H1 (cell line): ENCODE measurements around the gene DLG4. TPM values are rescaled to one million over a fixed set of nuclear protein-coding genes. Genes with fewer than 3 reads are reported as not detected.

Source experiments
- CTCF ChIA-PET: fragments of 300-600 bp; sonication (Branson Sonifier 250); formaldehyde crosslinking; loops from one replicate; lab custom pipeline; 2021; ENCODE audit not compliant: partially characterized antibody; lab: Charles Lee
- POLR2A ChIA-PET: fragments of 300-600 bp; sonication (Branson Sonifier 250); formaldehyde crosslinking; loops from one replicate; lab custom pipeline; 2021; ENCODE audit warnings: inconsistent platforms; ENCODE audit not compliant: partially characterized antibody; lab: Charles Lee
- DNase-seq, 2 experiments: peaks; one replicate each; pipeline versions ENCODE4 v3.0.0 to v3.0.0-alpha.2; 2010 to 2022; ENCODE audit warnings: low spot score in 2 of 2, low read depth in 1 of 2, mixed read lengths in 1 of 2
- FAIRE-seq: peaks from 2 replicates; lab custom pipeline; 2011; peaks lifted over from hg19 to GRCh38; lab: Jason Lieb, UNC
- H2AFZ ChIP-seq: 2 replicates; pipeline ENCODE4 v1.8.1; 2012; ENCODE audit warnings: low read length, inconsistent platforms
- H2AK5ac ChIP-seq: 2 replicates; pipeline ENCODE4 v1.6.1; 2013; ENCODE audit warnings: low read depth, low read length
- H2BK120ac ChIP-seq: replicated peaks from 2 replicates; pipeline ENCODE3; 2013; ENCODE audit warnings: low read depth, low read length, inconsistent platforms
- H2BK12ac ChIP-seq: 2 replicates; pipeline ENCODE4 v1.6.1; 2013; ENCODE audit warnings: low read depth, low read length
- H2BK15ac ChIP-seq: 2 replicates; pipeline ENCODE4 v1.6.1; 2013; ENCODE audit warnings: low read length
- H2BK20ac ChIP-seq: 2 replicates; pipeline ENCODE4 v1.6.1; 2013; ENCODE audit warnings: low read length
- H2BK5ac ChIP-seq: 2 replicates; pipeline ENCODE4 v1.6.1; 2013; ENCODE audit warnings: low read depth, low read length
- H3K14ac ChIP-seq: 2 replicates; pipeline ENCODE4 v1.6.1; 2013; ENCODE audit warnings: inconsistent platforms; ENCODE audit not compliant: insufficient read length
- H3K18ac ChIP-seq: 2 replicates; pipeline ENCODE4 v1.6.1; 2013; ENCODE audit warnings: low read length; ENCODE audit errors: extremely low read depth
- H3K23ac ChIP-seq: 2 replicates; pipeline ENCODE4 v1.6.1; 2013; ENCODE audit warnings: inconsistent platforms; ENCODE audit not compliant: insufficient read length
- H3K23me2 ChIP-seq: 2 replicates; pipeline ENCODE4 v1.6.1; 2013; ENCODE audit warnings: low read depth, low read length
- H3K27ac ChIP-seq: 2 replicates; pipeline ENCODE4 v1.6.1; 2011; ENCODE audit warnings: low read depth, low read length, inconsistent platforms
- H3K27me3 ChIP-seq, 4 experiments: replicated peaks in 1 of 4; 1 replicate in 1 of 4; 2 replicates in 3 of 4; pipeline versions ENCODE4 v1.6.1 to v1.8.1; 2011 to 2013; ENCODE audit warnings: low read length in 3 of 4, mild to moderate bottlenecking in 3 of 4, inconsistent platforms in 2 of 4, mixed read lengths in 2 of 4, moderate library complexity in 1 of 4; ENCODE audit not compliant: control insufficient read depth in 3 of 4, insufficient read depth in 3 of 4; ENCODE audit errors: extremely low read depth in 1 of 4
- H3K36me3 ChIP-seq, 4 experiments: 2 replicates each; pipeline versions ENCODE4 v1.6.1 to v1.8.1; 2011 to 2013; ENCODE audit warnings: mild to moderate bottlenecking in 4 of 4, low read length in 3 of 4, moderate library complexity in 2 of 4, control low read depth in 1 of 4, inconsistent platforms in 1 of 4; ENCODE audit not compliant: insufficient read depth in 4 of 4, control insufficient read depth in 2 of 4
- H3K4ac ChIP-seq: replicated peaks from 2 replicates; pipeline ENCODE3; 2013; ENCODE audit warnings: low read length, low read depth, mixed read lengths, inconsistent platforms; ENCODE audit not compliant: insufficient read length
- H3K4me1 ChIP-seq, 4 experiments: replicated peaks in 1 of 4; 1 replicate in 1 of 4; 2 replicates in 3 of 4; pipeline versions ENCODE4 v1.6.1 to v1.8.1; 2011 to 2013; ENCODE audit warnings: low read length in 3 of 4, inconsistent platforms in 2 of 4, mixed read lengths in 1 of 4; ENCODE audit not compliant: insufficient read depth in 4 of 4, control insufficient read depth in 3 of 4
- H3K4me2 ChIP-seq, 2 experiments: 2 replicates each; pipeline versions ENCODE4 v1.6.1 to v1.8.1; 2011 to 2013; ENCODE audit warnings: low read depth in 2 of 2, low read length in 2 of 2, control low read depth in 1 of 2, inconsistent platforms in 1 of 2, mild to moderate bottlenecking in 1 of 2; ENCODE audit not compliant: insufficient read depth in 1 of 2
- H3K4me3 ChIP-seq, 4 experiments: fragments of 200-600, 300-600 bp in 1 of 4; sonication (generic), shearing (Covaris generic), sonication (Bioruptor Twin) in 1 of 4; 2 replicates each; pipeline versions ENCODE4 v1.5.1 to v1.8.1; 2011 to 2016; ENCODE audit warnings: low read length in 4 of 4, low read depth in 3 of 4, control low read depth in 2 of 4, inconsistent platforms in 2 of 4, mild to moderate bottlenecking in 2 of 4, mixed read lengths in 1 of 4, moderate library complexity in 1 of 4; ENCODE audit not compliant: insufficient read depth in 2 of 4; ENCODE audit errors: extremely low read depth in 1 of 4
- H3K56ac ChIP-seq: replicated peaks from 2 replicates; pipeline ENCODE3; 2013; ENCODE audit warnings: low read depth, mild to moderate bottlenecking, mixed read lengths, low read length, inconsistent platforms; ENCODE audit not compliant: insufficient read length
- H3K79me1 ChIP-seq: 2 replicates; pipeline ENCODE4 v1.6.1; 2013; ENCODE audit warnings: low read depth, low read length, control low read depth
- H3K79me2 ChIP-seq, 2 experiments: 2 replicates each; pipeline versions ENCODE4 v1.6.1 to v1.8.1; 2012 to 2013; ENCODE audit warnings: low read length in 2 of 2, mild to moderate bottlenecking in 2 of 2, inconsistent platforms in 1 of 2; ENCODE audit not compliant: insufficient read depth in 2 of 2, control insufficient read depth in 1 of 2
- H3K9ac ChIP-seq, 4 experiments: replicated peaks in 1 of 4; 1 replicate in 1 of 4; 2 replicates in 3 of 4; pipeline versions ENCODE4 v1.6.1 to v1.8.1; 2011 to 2013; ENCODE audit warnings: low read depth in 3 of 4, low read length in 3 of 4, control low read depth in 2 of 4, mild to moderate bottlenecking in 2 of 4, moderate library complexity in 2 of 4, inconsistent platforms in 1 of 4; ENCODE audit errors: extremely low read depth in 1 of 4
- H3K9me3 ChIP-seq, 2 experiments: 2 replicates each; pipeline versions ENCODE4 v1.6.1 to v1.8.1; 2012 to 2013; ENCODE audit warnings: mild to moderate bottlenecking in 2 of 2, moderate library complexity in 2 of 2, control low read depth in 1 of 2, inconsistent platforms in 1 of 2, low read depth in 1 of 2, low read length in 1 of 2, mixed read lengths in 1 of 2; ENCODE audit not compliant: insufficient read depth in 2 of 2
- H4K20me1 ChIP-seq, 2 experiments: replicated peaks in 1 of 2; 2 replicates each; pipeline versions ENCODE3 to v1.8.1; 2011 to 2013; ENCODE audit warnings: inconsistent platforms in 2 of 2, low read length in 2 of 2, mild to moderate bottlenecking in 1 of 2; ENCODE audit not compliant: insufficient read depth in 2 of 2, control insufficient read depth in 1 of 2
- H4K5ac ChIP-seq: 2 replicates; pipeline ENCODE4 v1.6.1; 2013; ENCODE audit warnings: low read length, low read depth, mixed read lengths, inconsistent platforms; ENCODE audit not compliant: insufficient read length
- H4K8ac ChIP-seq: 2 replicates; pipeline ENCODE4 v1.8.0; 2013; ENCODE audit warnings: mild to moderate bottlenecking, moderate library complexity, low read length, inconsistent platforms; ENCODE audit not compliant: insufficient read depth; ENCODE audit errors: extremely low read depth
- H4K91ac ChIP-seq: replicated peaks from 2 replicates; pipeline ENCODE3; 2013; ENCODE audit warnings: low read length, mixed read lengths, inconsistent platforms; ENCODE audit not compliant: insufficient read length
- HDAC2 ChIP-seq, 2 experiments: fragments of 300-600 bp in 1 of 2; sonication (generic) in 1 of 2; IDR thresholded peaks; 2 replicates each; pipeline ENCODE4 v1.6.1; 2011 to 2012; ENCODE audit warnings: low read depth in 2 of 2, low read length in 2 of 2, mild to moderate bottlenecking in 2 of 2, moderate library complexity in 2 of 2, borderline replicate concordance in 1 of 2, inconsistent platforms in 1 of 2
- POLR2AphosphoS5 ChIP-seq: IDR thresholded peaks from 2 replicates; pipeline ENCODE4 v1.6.1; 2011; ENCODE audit warnings: low read depth, low read length
- WGBS, 2 experiments: shearing (Covaris generic) in 1 of 2; methylation state at CpG; one replicate each; pipeline versions ENCODE4 v1.1.6 to v1.1.7; 2013 to 2015; ENCODE audit warnings: low lambda C conversion rate in 2 of 2, mixed read lengths in 2 of 2, inconsistent platforms in 1 of 2, low coverage in 1 of 2, missing lambda C conversion rate in 1 of 2; ENCODE audit not compliant: insufficient replicate concordance in 2 of 2, insufficient coverage in 1 of 2, insufficient read length in 1 of 2; ENCODE audit errors: extremely low coverage in 1 of 2, missing lambda C conversion rate in 1 of 2; 5-methylcytosine and 5-hydroxymethylcytosine counted together
- polyA plus RNA-seq, 7 experiments: library from polyadenylated mRNA; depleted of rRNA in 3 of 7; stranded (reverse) in 5 of 7; unstranded in 2 of 7; fragments of >200 nt in 5 of 7; fragments of 200-250 nt in 2 of 7; gene quantifications; 1 replicate in 5 of 7; 2 replicates in 1 of 7; 4 replicates in 1 of 7; pipeline versions ENCODE4 v1.2.1 to v1.2.3, GENCODE V29; 2011 to 2013; ENCODE audit warnings: missing spikeins in 2 of 7, mixed read lengths in 2 of 7
- total RNA-seq: library from RNA; stranded (reverse); fragmentation: NEBNext Ultra II Directional; extraction: Animal tissue kit (Norgen Biotek cat#: 25700); gene quantifications from 2 replicates; pipeline ENCODE4 v1.2.1, GENCODE V29; 2021

DLG4 gene
- total and polyA plus RNA-seq, 2 of the 8 experiments (the other 6 are each of a cell fraction or from before 2014, with no cell fraction given) = 18.9 to 45.9 TPM

DNA sequence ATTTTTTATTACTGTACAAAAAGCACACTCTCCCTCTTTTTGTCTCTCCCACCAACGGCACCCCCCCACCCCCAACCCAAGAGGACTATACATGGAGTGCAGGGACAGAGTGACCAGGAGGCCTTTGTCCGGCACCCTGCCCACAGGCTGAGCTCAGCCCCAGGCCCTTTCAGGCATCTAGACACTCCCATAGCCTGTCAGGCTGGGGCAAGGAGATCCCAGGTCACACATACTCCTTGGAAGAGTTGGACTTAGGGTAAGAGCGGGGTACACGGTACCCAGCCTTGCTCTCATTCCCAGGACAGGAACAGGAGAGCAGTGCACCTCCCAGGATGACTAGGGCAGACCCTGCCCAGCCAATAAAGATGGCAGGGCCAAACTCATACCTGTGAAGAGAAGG, 40.5 kb upstream of the DLG4 start:
- DNase-seq (no peak), FAIRE-seq (no peak)
- Histone ChIP-seq H3K56ac (no peak overlapping the region), H4K5ac (no peak overlapping the region), H3K23ac (no peak overlapping the region), H4K8ac (peak overlapping the region; percentile 71; the same call in 1 of the 2 replicates), H2BK15ac (peak overlapping the region; percentile 18; the same call in 1 of the 2 replicates), H3K4ac (no peak overlapping the region), H2BK20ac (no peak overlapping the region), H3K18ac (no peak overlapping the region; the same call in 1 of the 2 replicates), H3K23me2 (peaks cover 13% of the 10 kb centered on the region), H3K79me1 (peaks cover 9% of the 10 kb centered on the region), H3K4me1 (peaks cover 4 to 15% (median 6%) of the 10 kb centered on the region in 4 experiments; a peak in 6 of 7 replicates), H3K14ac (no peak overlapping the region), H3K4me2 (peak overlapping the region; percentile 91 to 97), H3K79me2 (peaks cover 0 to 31% of the 10 kb centered on the region in 2 experiments; a peak in 2 of 4 replicates), H2AFZ (no peak overlapping the region), H2BK120ac (no peak overlapping the region), H3K9ac (peak overlapping the region in 3 of 4 experiments; percentile 80 to 98 (median 94); a peak in 5 of 7 replicates), H4K91ac (no peak overlapping the region), H3K9me3 (no peaks in the 10 kb centered on the region), H3K27ac (peak overlapping the region; percentile 39; the same call in 1 of the 2 replicates), H2BK5ac (peak overlapping the region; percentile 98), H3K27me3 (no peaks in the 10 kb centered on the region), H4K20me1 (peaks cover 6 to 11% of the 10 kb centered on the region in 2 experiments), H3K4me3 (peak overlapping the region; percentile 93 to 98 (median 96)), H2BK12ac (peak overlapping the region; percentile 92; the same call in 1 of the 2 replicates), H3K36me3 (peaks cover 2 to 33% (median 16%) of the 10 kb centered on the region in 4 experiments; a peak in 7 of 8 replicates), H2AK5ac (peak overlapping the region; percentile 66; the same call in 1 of the 2 replicates)
- CTCF ChIA-PET = interaction anchor here (1.0 to 1.3 kb wide), 4 partner anchors 11 to 53 kb away, joined by 3 to 5 read pairs (median 4); no protein-coding TSS in a partner anchor
- WGBS, 2 experiments = 95% methylated on average over 4 of the region's 4 CpGs; no CpG with 5 or more reads in 1 of the 2 experiments
- TF ChIP-seq POLR2AphosphoS5 = peak; percentile 63
- TF ChIP-seq HDAC2 (IDR thresholded peaks at IDR 0.05; ENCODE audit: borderline replicate concordance in 1 of 2, low read depth in 2 of 2, low read length in 2 of 2) = no peak
- POLR2A ChIA-PET = interaction anchor here (1.0 to 13.7 kb wide), 14 partner anchors 10 to 301 kb away, joined by 3 to 161 read pairs (median 14); partner anchors contain the start of genes ACADVL, ACAP1, CTDNEP1 and DLG4
